H1 (cell line): ENCODE data around the gene KIF13A. TPM values are rescaled to one million over a fixed set of nuclear protein-coding genes. Genes with fewer than 3 reads are reported as not detected.

Experiments
- CTCF ChIA-PET: fragments of 300-600 bp; sonication (Branson Sonifier 250); formaldehyde crosslinking; loops from one replicate; lab custom pipeline; 2021; ENCODE audit not compliant: partially characterized antibody; lab: Charles Lee
- POLR2A ChIA-PET: fragments of 300-600 bp; sonication (Branson Sonifier 250); formaldehyde crosslinking; loops from one replicate; lab custom pipeline; 2021; ENCODE audit warnings: inconsistent platforms; ENCODE audit not compliant: partially characterized antibody; lab: Charles Lee
- DNase-seq, 2 experiments: peaks; one replicate each; pipeline versions ENCODE4 v3.0.0 to v3.0.0-alpha.2; 2010 to 2022; ENCODE audit warnings: low spot score in 2 of 2, low read depth in 1 of 2, mixed read lengths in 1 of 2
- FAIRE-seq: peaks from 2 replicates; lab custom pipeline; 2011; peaks lifted over from hg19 to GRCh38; lab: Jason Lieb, UNC
- H2AFZ ChIP-seq: 2 replicates; pipeline ENCODE4 v1.8.1; 2012; ENCODE audit warnings: low read length, inconsistent platforms
- H2AK5ac ChIP-seq: 2 replicates; pipeline ENCODE4 v1.6.1; 2013; ENCODE audit warnings: low read depth, low read length
- H2BK120ac ChIP-seq: replicated peaks from 2 replicates; pipeline ENCODE3; 2013; ENCODE audit warnings: low read depth, low read length, inconsistent platforms
- H2BK12ac ChIP-seq: 2 replicates; pipeline ENCODE4 v1.6.1; 2013; ENCODE audit warnings: low read depth, low read length
- H2BK15ac ChIP-seq: 2 replicates; pipeline ENCODE4 v1.6.1; 2013; ENCODE audit warnings: low read length
- H2BK20ac ChIP-seq: 2 replicates; pipeline ENCODE4 v1.6.1; 2013; ENCODE audit warnings: low read length
- H2BK5ac ChIP-seq: 2 replicates; pipeline ENCODE4 v1.6.1; 2013; ENCODE audit warnings: low read depth, low read length
- H3K14ac ChIP-seq: 2 replicates; pipeline ENCODE4 v1.6.1; 2013; ENCODE audit warnings: inconsistent platforms; ENCODE audit not compliant: insufficient read length
- H3K18ac ChIP-seq: 2 replicates; pipeline ENCODE4 v1.6.1; 2013; ENCODE audit warnings: low read length; ENCODE audit errors: extremely low read depth
- H3K23ac ChIP-seq: 2 replicates; pipeline ENCODE4 v1.6.1; 2013; ENCODE audit warnings: inconsistent platforms; ENCODE audit not compliant: insufficient read length
- H3K23me2 ChIP-seq: 2 replicates; pipeline ENCODE4 v1.6.1; 2013; ENCODE audit warnings: low read depth, low read length
- H3K27ac ChIP-seq: 2 replicates; pipeline ENCODE4 v1.6.1; 2011; ENCODE audit warnings: low read depth, low read length, inconsistent platforms
- H3K27me3 ChIP-seq, 4 experiments: replicated peaks in 1 of 4; 1 replicate in 1 of 4; 2 replicates in 3 of 4; pipeline versions ENCODE4 v1.6.1 to v1.8.1; 2011 to 2013; ENCODE audit warnings: low read length in 3 of 4, mild to moderate bottlenecking in 3 of 4, inconsistent platforms in 2 of 4, mixed read lengths in 2 of 4, moderate library complexity in 1 of 4; ENCODE audit not compliant: control insufficient read depth in 3 of 4, insufficient read depth in 3 of 4; ENCODE audit errors: extremely low read depth in 1 of 4
- H3K36me3 ChIP-seq, 4 experiments: 2 replicates each; pipeline versions ENCODE4 v1.6.1 to v1.8.1; 2011 to 2013; ENCODE audit warnings: mild to moderate bottlenecking in 4 of 4, low read length in 3 of 4, moderate library complexity in 2 of 4, control low read depth in 1 of 4, inconsistent platforms in 1 of 4; ENCODE audit not compliant: insufficient read depth in 4 of 4, control insufficient read depth in 2 of 4
- H3K4ac ChIP-seq: replicated peaks from 2 replicates; pipeline ENCODE3; 2013; ENCODE audit warnings: low read length, low read depth, mixed read lengths, inconsistent platforms; ENCODE audit not compliant: insufficient read length
- H3K4me1 ChIP-seq, 4 experiments: replicated peaks in 1 of 4; 1 replicate in 1 of 4; 2 replicates in 3 of 4; pipeline versions ENCODE4 v1.6.1 to v1.8.1; 2011 to 2013; ENCODE audit warnings: low read length in 3 of 4, inconsistent platforms in 2 of 4, mixed read lengths in 1 of 4; ENCODE audit not compliant: insufficient read depth in 4 of 4, control insufficient read depth in 3 of 4
- H3K4me2 ChIP-seq, 2 experiments: 2 replicates each; pipeline versions ENCODE4 v1.6.1 to v1.8.1; 2011 to 2013; ENCODE audit warnings: low read depth in 2 of 2, low read length in 2 of 2, control low read depth in 1 of 2, inconsistent platforms in 1 of 2, mild to moderate bottlenecking in 1 of 2; ENCODE audit not compliant: insufficient read depth in 1 of 2
- H3K4me3 ChIP-seq, 4 experiments: fragments of 200-600, 300-600 bp in 1 of 4; sonication (generic), shearing (Covaris generic), sonication (Bioruptor Twin) in 1 of 4; 2 replicates each; pipeline versions ENCODE4 v1.5.1 to v1.8.1; 2011 to 2016; ENCODE audit warnings: low read length in 4 of 4, low read depth in 3 of 4, control low read depth in 2 of 4, inconsistent platforms in 2 of 4, mild to moderate bottlenecking in 2 of 4, mixed read lengths in 1 of 4, moderate library complexity in 1 of 4; ENCODE audit not compliant: insufficient read depth in 2 of 4; ENCODE audit errors: extremely low read depth in 1 of 4
- H3K56ac ChIP-seq: replicated peaks from 2 replicates; pipeline ENCODE3; 2013; ENCODE audit warnings: low read depth, mild to moderate bottlenecking, mixed read lengths, low read length, inconsistent platforms; ENCODE audit not compliant: insufficient read length
- H3K79me1 ChIP-seq: 2 replicates; pipeline ENCODE4 v1.6.1; 2013; ENCODE audit warnings: low read depth, low read length, control low read depth
- H3K79me2 ChIP-seq, 2 experiments: 2 replicates each; pipeline versions ENCODE4 v1.6.1 to v1.8.1; 2012 to 2013; ENCODE audit warnings: low read length in 2 of 2, mild to moderate bottlenecking in 2 of 2, inconsistent platforms in 1 of 2; ENCODE audit not compliant: insufficient read depth in 2 of 2, control insufficient read depth in 1 of 2
- H3K9ac ChIP-seq, 4 experiments: replicated peaks in 1 of 4; 1 replicate in 1 of 4; 2 replicates in 3 of 4; pipeline versions ENCODE4 v1.6.1 to v1.8.1; 2011 to 2013; ENCODE audit warnings: low read depth in 3 of 4, low read length in 3 of 4, control low read depth in 2 of 4, mild to moderate bottlenecking in 2 of 4, moderate library complexity in 2 of 4, inconsistent platforms in 1 of 4; ENCODE audit errors: extremely low read depth in 1 of 4
- H3K9me3 ChIP-seq, 2 experiments: 2 replicates each; pipeline versions ENCODE4 v1.6.1 to v1.8.1; 2012 to 2013; ENCODE audit warnings: mild to moderate bottlenecking in 2 of 2, moderate library complexity in 2 of 2, control low read depth in 1 of 2, inconsistent platforms in 1 of 2, low read depth in 1 of 2, low read length in 1 of 2, mixed read lengths in 1 of 2; ENCODE audit not compliant: insufficient read depth in 2 of 2
- H4K20me1 ChIP-seq, 2 experiments: replicated peaks in 1 of 2; 2 replicates each; pipeline versions ENCODE3 to v1.8.1; 2011 to 2013; ENCODE audit warnings: inconsistent platforms in 2 of 2, low read length in 2 of 2, mild to moderate bottlenecking in 1 of 2; ENCODE audit not compliant: insufficient read depth in 2 of 2, control insufficient read depth in 1 of 2
- H4K5ac ChIP-seq: 2 replicates; pipeline ENCODE4 v1.6.1; 2013; ENCODE audit warnings: low read length, low read depth, mixed read lengths, inconsistent platforms; ENCODE audit not compliant: insufficient read length
- H4K8ac ChIP-seq: 2 replicates; pipeline ENCODE4 v1.8.0; 2013; ENCODE audit warnings: mild to moderate bottlenecking, moderate library complexity, low read length, inconsistent platforms; ENCODE audit not compliant: insufficient read depth; ENCODE audit errors: extremely low read depth
- H4K91ac ChIP-seq: replicated peaks from 2 replicates; pipeline ENCODE3; 2013; ENCODE audit warnings: low read length, mixed read lengths, inconsistent platforms; ENCODE audit not compliant: insufficient read length
- BRCA1 ChIP-seq: IDR thresholded peaks from 2 replicates; pipeline ENCODE4 v1.6.1; 2012; ENCODE audit warnings: low read depth, low read length, improper control_type of control experiment
- CBX5 ChIP-seq: fragments of 300-800, 300-1000 bp; sonication (generic); IDR thresholded peaks from 2 replicates; pipeline ENCODE4 v1.7.1; 2016; ENCODE audit warnings: antibody characterized with exemption, low read length, low read depth
- CBX8 ChIP-seq: fragments of 300-800, 300-1000 bp; sonication (generic); IDR thresholded peaks from 2 replicates; pipeline ENCODE4 v1.7.1; 2016; ENCODE audit warnings: low read depth, low read length, borderline replicate concordance
- GTF2F1 ChIP-seq: IDR thresholded peaks from 2 replicates; pipeline ENCODE4 v1.6.1; 2012; ENCODE audit warnings: low read depth, low read length, improper control_type of control experiment, borderline replicate concordance
- KDM4A ChIP-seq: IDR thresholded peaks from one replicate; pipeline ENCODE4 v1.7.1; 2012; ENCODE audit warnings: low read depth, mild to moderate bottlenecking, moderate library complexity, low read length, inconsistent platforms; ENCODE audit not compliant: severe bottlenecking
- NANOG ChIP-seq: IDR thresholded peaks from 2 replicates; pipeline ENCODE4 v1.6.1; 2011; ENCODE audit warnings: low read length, low read depth, mild to moderate bottlenecking, inconsistent platforms; ENCODE audit not compliant: insufficient read depth, poor library complexity, severe bottlenecking
- POLR2A ChIP-seq, 2 experiments: IDR thresholded peaks; 1 replicate in 1 of 2; 2 replicates in 1 of 2; pipeline ENCODE4 v1.6.1; 2011; ENCODE audit warnings: low read depth in 2 of 2, low read length in 2 of 2, mild to moderate bottlenecking in 2 of 2; ENCODE audit errors: control extremely low read depth in 1 of 2
- POLR2AphosphoS5 ChIP-seq: IDR thresholded peaks from 2 replicates; pipeline ENCODE4 v1.6.1; 2011; ENCODE audit warnings: low read depth, low read length
- SIRT6 ChIP-seq: IDR thresholded peaks from one replicate; pipeline ENCODE4 v1.7.1; 2012; ENCODE audit warnings: low read length, inconsistent platforms
- TEAD4 ChIP-seq: IDR thresholded peaks from 2 replicates; pipeline ENCODE4 v1.6.1; 2012; ENCODE audit warnings: low read depth, low read length, inconsistent platforms, mixed read lengths
- ZNF274 ChIP-seq: IDR thresholded peaks from 2 replicates; pipeline ENCODE4 v1.7.0; 2012; ENCODE audit warnings: low read length, borderline replicate concordance; ENCODE audit errors: extremely low read depth
- WGBS, 2 experiments: shearing (Covaris generic) in 1 of 2; methylation state at CpG; one replicate each; pipeline versions ENCODE4 v1.1.6 to v1.1.7; 2013 to 2015; ENCODE audit warnings: low lambda C conversion rate in 2 of 2, mixed read lengths in 2 of 2, inconsistent platforms in 1 of 2, low coverage in 1 of 2, missing lambda C conversion rate in 1 of 2; ENCODE audit not compliant: insufficient replicate concordance in 2 of 2, insufficient coverage in 1 of 2, insufficient read length in 1 of 2; ENCODE audit errors: extremely low coverage in 1 of 2, missing lambda C conversion rate in 1 of 2; 5-methylcytosine and 5-hydroxymethylcytosine counted together
- polyA plus RNA-seq, 7 experiments: library from polyadenylated mRNA; depleted of rRNA in 3 of 7; stranded (reverse) in 5 of 7; unstranded in 2 of 7; fragments of >200 nt in 5 of 7; fragments of 200-250 nt in 2 of 7; gene quantifications; 1 replicate in 5 of 7; 2 replicates in 1 of 7; 4 replicates in 1 of 7; pipeline versions ENCODE4 v1.2.1 to v1.2.3, GENCODE V29; 2011 to 2013; ENCODE audit warnings: missing spikeins in 2 of 7, mixed read lengths in 2 of 7
- total RNA-seq: library from RNA; stranded (reverse); fragmentation: NEBNext Ultra II Directional; extraction: Animal tissue kit (Norgen Biotek cat#: 25700); gene quantifications from 2 replicates; pipeline ENCODE4 v1.2.1, GENCODE V29; 2021
- TF ChIP-seq, protein P1 (sequence below), 3 experiments: IDR thresholded peaks; 1 replicate in 2 of 3; 2 replicates in 1 of 3; pipeline versions ENCODE4 v1.5.1 to v1.6.1; 2011; ENCODE audit warnings: low read length in 3 of 3, mild to moderate bottlenecking in 3 of 3, inconsistent platforms in 2 of 3, low read depth in 1 of 3, moderate library complexity in 1 of 3; ENCODE audit not compliant: insufficient read depth in 1 of 3; ENCODE audit errors: control extremely low read depth in 1 of 3

KIF13A gene
- total and polyA plus RNA-seq, 2 of the 8 experiments (the other 6 are each of a cell fraction or from before 2014, with no cell fraction given) = 14.7 to 40.8 TPM

DNA sequence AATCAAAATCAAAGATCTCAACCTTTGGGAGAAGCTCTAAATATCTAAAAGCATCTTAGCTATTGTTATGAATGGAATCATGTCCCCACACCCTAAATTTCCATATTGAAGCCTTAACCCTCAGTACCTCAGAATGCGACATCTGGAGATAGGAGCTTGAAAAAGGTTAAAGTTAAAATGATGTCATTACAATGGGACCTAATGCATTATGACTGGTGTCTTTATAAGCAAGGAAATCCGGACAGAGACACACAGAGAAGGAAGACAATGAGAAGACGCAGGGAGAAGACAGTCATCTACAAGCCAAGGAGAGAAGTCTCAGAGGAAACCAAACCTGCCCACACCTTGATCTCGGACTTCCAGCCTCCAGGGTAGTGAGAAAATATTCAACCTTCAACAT lies 46.1 kb downstream of the KIF13A start:
- H3K79me2 ChIP-seq = peaks cover 0 to 69% of the 10 kb centered on the region in 2 experiments; a peak in 3 of 4 replicates
- FAIRE-seq = no peak
- 85% methylated on average over 4 of the region's 4 CpGs; no CpG with 5 or more reads in 1 of the 2 experiments for WGBS, 2 experiments
- no peak for TF ChIP-seq KDM4A
- TF ChIP-seq CBX5 = no peak
- no peak for TF ChIP-seq CBX8
- no peak for TF ChIP-seq ZNF274
- TF ChIP-seq, protein P1, sequence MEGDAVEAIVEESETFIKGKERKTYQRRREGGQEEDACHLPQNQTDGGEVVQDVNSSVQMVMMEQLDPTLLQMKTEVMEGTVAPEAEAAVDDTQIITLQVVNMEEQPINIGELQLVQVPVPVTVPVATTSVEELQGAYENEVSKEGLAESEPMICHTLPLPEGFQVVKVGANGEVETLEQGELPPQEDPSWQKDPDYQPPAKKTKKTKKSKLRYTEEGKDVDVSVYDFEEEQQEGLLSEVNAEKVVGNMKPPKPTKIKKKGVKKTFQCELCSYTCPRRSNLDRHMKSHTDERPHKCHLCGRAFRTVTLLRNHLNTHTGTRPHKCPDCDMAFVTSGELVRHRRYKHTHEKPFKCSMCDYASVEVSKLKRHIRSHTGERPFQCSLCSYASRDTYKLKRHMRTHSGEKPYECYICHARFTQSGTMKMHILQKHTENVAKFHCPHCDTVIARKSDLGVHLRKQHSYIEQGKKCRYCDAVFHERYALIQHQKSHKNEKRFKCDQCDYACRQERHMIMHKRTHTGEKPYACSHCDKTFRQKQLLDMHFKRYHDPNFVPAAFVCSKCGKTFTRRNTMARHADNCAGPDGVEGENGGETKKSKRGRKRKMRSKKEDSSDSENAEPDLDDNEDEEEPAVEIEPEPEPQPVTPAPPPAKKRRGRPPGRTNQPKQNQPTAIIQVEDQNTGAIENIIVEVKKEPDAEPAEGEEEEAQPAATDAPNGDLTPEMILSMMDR (IDR thresholded peaks at IDR 0.05; ENCODE audit: control extremely low read depth in 1 of 3, insufficient read depth in 1 of 3, low read depth in 1 of 3, low read length in 3 of 3) = no peak
- TF ChIP-seq POLR2AphosphoS5 = no peak
- no peak for TF ChIP-seq GTF2F1
- no peak for TF ChIP-seq SIRT6
- TF ChIP-seq TEAD4 = no peak
- TF ChIP-seq POLR2A (IDR thresholded peaks at IDR 0.05; ENCODE audit: control extremely low read depth in 1 of 2, low read depth in 2 of 2, low read length in 2 of 2) = no peak
- TF ChIP-seq NANOG = no peak
- TF ChIP-seq BRCA1 = no peak

More for the DNA sequence above, 46.1 kb downstream of the KIF13A start:
- Histone ChIP-seq H3K9me3 (no peaks in the 10 kb centered on the region), H3K14ac (no peak overlapping the region), H2AFZ (no peak overlapping the region), H4K5ac (no peak overlapping the region), H3K4ac (no peak overlapping the region), H2BK120ac (no peak overlapping the region), H3K4me2 (no peak overlapping the region), H3K4me3 (no peak overlapping the region), H3K23me2 (peaks cover 2% of the 10 kb centered on the region; the same call in 1 of the 2 replicates), H2BK20ac (no peak overlapping the region), H3K4me1 (peaks cover 0 to 6% (median 2%) of the 10 kb centered on the region in 4 experiments; a peak in 3 of 7 replicates), H2AK5ac (no peak overlapping the region), H3K27me3 (no peaks in the 10 kb centered on the region), H2BK12ac (no peak overlapping the region), H2BK15ac (no peak overlapping the region), H4K8ac (no peak overlapping the region), H3K36me3 (no peaks in the 10 kb centered on the region), H3K18ac (no peak overlapping the region), H3K9ac (no peak overlapping the region), H2BK5ac (no peak overlapping the region), H3K79me1 (no peaks in the 10 kb centered on the region), H3K56ac (no peak overlapping the region), H3K23ac (no peak overlapping the region), H4K20me1 (no peaks in the 10 kb centered on the region), H4K91ac (no peak overlapping the region), H3K27ac (no peak overlapping the region)
- CTCF ChIA-PET = interaction anchor here (1.0 to 1.7 kb wide), 2 partner anchors 15 to 44 kb away, joined by 3 read pairs; no protein-coding TSS in a partner anchor
- POLR2A ChIA-PET = no interaction called here
- DNase-seq = no peak
